GM23338 (cell line): ENCODE measurements around the gene TBL1XR1. TPM values are rescaled to one million over a fixed set of nuclear protein-coding genes. Genes with fewer than 3 reads are reported as not detected.

Source experiments
- ATAC-seq: fragments of 200-7000 bp; cut with Tn5 transposase; 3 replicates; pipeline ENCODE4 v1.9.1; 2020
- DNase-seq: peaks from one replicate; pipeline ENCODE4 v3.0.0-alpha.2; 2015; ENCODE audit warnings: low spot score
- H2AFZ ChIP-seq: fragments of 200-600 bp; sonication (generic); 2 replicates; pipeline ENCODE4 v1.8.0; 2016; ENCODE audit warnings: antibody characterized with exemption, mild to moderate bottlenecking, moderate library complexity
- H3F3A ChIP-seq: fragments of 200-600 bp; sonication (generic); replicated peaks from 2 replicates; pipeline ENCODE4 v1.8.0; 2017; ENCODE audit warnings: antibody characterized with exemption, mixed run types, low read depth
- H3K27ac ChIP-seq: fragments of 200-600 bp; sonication (generic); 2 replicates; pipeline ENCODE4 v1.6.1; 2016; ENCODE audit warnings: low read depth
- H3K27me3 ChIP-seq: fragments of 200-600 bp; sonication (generic); 2 replicates; pipeline ENCODE4 v1.8.0; 2016; ENCODE audit warnings: mild to moderate bottlenecking, mixed run types, moderate library complexity; ENCODE audit not compliant: insufficient read depth
- H3K36me3 ChIP-seq: fragments of 200-600 bp; sonication (generic); 2 replicates; pipeline ENCODE4 v1.8.0; 2016; ENCODE audit warnings: mild to moderate bottlenecking; ENCODE audit not compliant: insufficient read depth
- H3K4me1 ChIP-seq: fragments of 200-600 bp; sonication (generic); 2 replicates; pipeline ENCODE4 v1.8.0; 2016; ENCODE audit warnings: mild to moderate bottlenecking, moderate library complexity; ENCODE audit not compliant: insufficient read depth
- H3K4me2 ChIP-seq: fragments of 200-600 bp; sonication (generic); 2 replicates; pipeline ENCODE4 v1.7.1; 2017; ENCODE audit warnings: mixed run types
- H3K4me3 ChIP-seq: fragments of 200-600 bp; sonication (generic); 2 replicates; pipeline ENCODE4 v1.6.1; 2016; ENCODE audit warnings: mixed run types
- H3K79me2 ChIP-seq: fragments of 200-600 bp; sonication (generic); replicated peaks from 2 replicates; pipeline ENCODE4 v1.8.0; 2017; ENCODE audit warnings: mild to moderate bottlenecking; ENCODE audit not compliant: insufficient read depth
- H3K9me2 ChIP-seq: fragments of 200-600 bp; sonication (generic); 2 replicates; pipeline ENCODE4 v1.8.0; 2017; ENCODE audit not compliant: insufficient read depth
- H4K20me1 ChIP-seq: fragments of 200-600 bp; sonication (generic); replicated peaks from 2 replicates; pipeline ENCODE4 v1.8.0; 2017; ENCODE audit warnings: mild to moderate bottlenecking; ENCODE audit not compliant: insufficient read depth
- H3K27ac Mint-ChIP-seq: 2 replicates; pipeline ENCODE4 v1.8.0; 2020; ENCODE audit warnings: inconsistent platforms, mild to moderate bottlenecking, moderate library complexity, mixed read lengths
- H3K27me3 Mint-ChIP-seq: 3 replicates; pipeline ENCODE4 v1.8.0; 2022; ENCODE audit warnings: low read depth, mild to moderate bottlenecking, moderate library complexity, mixed read lengths, inconsistent platforms; ENCODE audit not compliant: insufficient read depth, poor library complexity
- H3K36me3 Mint-ChIP-seq: 3 replicates; pipeline ENCODE4 v1.8.0; 2021; ENCODE audit warnings: low read depth, mild to moderate bottlenecking, inconsistent platforms, moderate library complexity, mixed read lengths
- H3K4me1 Mint-ChIP-seq: 3 replicates; pipeline ENCODE4 v1.8.0; 2020; ENCODE audit warnings: mild to moderate bottlenecking, inconsistent platforms, mixed read lengths
- H3K4me3 Mint-ChIP-seq: 3 replicates; pipeline ENCODE4 v1.8.0; 2021; ENCODE audit warnings: moderate library complexity, mild to moderate bottlenecking, inconsistent platforms, mixed read lengths
- H3K9me3 Mint-ChIP-seq: 3 replicates; pipeline ENCODE4 v1.8.0; 2020; ENCODE audit warnings: moderate library complexity, mild to moderate bottlenecking, inconsistent platforms, mixed read lengths
- CREB1 ChIP-seq: fragments of 250-450 bp; sonication (Bioruptor Pico); IDR thresholded peaks from 2 replicates; pipeline ENCODE4 v1.5.0; 2020; ENCODE audit warnings: low read depth, mild to moderate bottlenecking, moderate library complexity
- EZH2 ChIP-seq: fragments of 200-600 bp; sonication (generic); IDR thresholded peaks from one replicate; pipeline ENCODE4 v1.8.0; 2017; ENCODE audit warnings: antibody characterized with exemption, mild to moderate bottlenecking, low read depth; ENCODE audit not compliant: unreplicated experiment
- EZH2phosphoT487 ChIP-seq: fragments of 200-600 bp; sonication (generic); IDR thresholded peaks from one replicate; pipeline ENCODE4 v1.8.1; 2018; ENCODE audit warnings: antibody characterized with exemption; ENCODE audit not compliant: unreplicated experiment
- POLR2AphosphoS5 ChIP-seq: IDR thresholded peaks from 2 replicates; pipeline ENCODE4 v1.6.1; 2016; ENCODE audit warnings: antibody characterized with exemption, low read depth
- STAT1 ChIP-seq: IDR thresholded peaks from one replicate; pipeline ENCODE4 v1.6.1; 2016; ENCODE audit warnings: antibody characterized with exemption; ENCODE audit not compliant: unreplicated experiment
- ZNF114 ChIP-seq: fragments of 250-450 bp; sonication (Bioruptor Pico); IDR thresholded peaks from 2 replicates; pipeline ENCODE4 v1.5.0; 2020; ENCODE audit warnings: mild to moderate bottlenecking, moderate library complexity
- ZNF331 ChIP-seq: fragments of 250-450 bp; sonication (Bioruptor Pico); IDR thresholded peaks from 2 replicates; pipeline ENCODE4 v1.5.0; 2020; ENCODE audit warnings: low read depth, mild to moderate bottlenecking, moderate library complexity
- polyA plus RNA-seq: library from polyadenylated mRNA; unstranded; fragments of >200 nt; fragmentation: Nextera tagmentation; extraction: Ambion mirVana; gene quantifications from 2 replicates; pipeline ENCODE4 v1.2.1, GENCODE V29; 2016
- total RNA-seq: library from RNA; depleted of rRNA; stranded (reverse); fragments of >200 nt; shearing (Covaris generic); gene quantifications from 2 replicates; pipeline ENCODE4 v1.2.3, GENCODE V29; 2014
- TF ChIP-seq, protein P1 (sequence below), 2 experiments: fragments of 200-600 bp in 1 of 2; sonication (generic) in 1 of 2; conservative IDR thresholded peaks; 2 replicates each; pipeline versions ENCODE4 v1.5.1 to v1.6.1; 2016 to 2017; ENCODE audit warnings: antibody characterized with exemption in 2 of 2, low read depth in 2 of 2, mild to moderate bottlenecking in 2 of 2, moderate library complexity in 1 of 2

TBL1XR1 gene
- total and polyA plus RNA-seq, 2 experiments from 2014 or later, result 49.6 to 122 TPM

DNA sequence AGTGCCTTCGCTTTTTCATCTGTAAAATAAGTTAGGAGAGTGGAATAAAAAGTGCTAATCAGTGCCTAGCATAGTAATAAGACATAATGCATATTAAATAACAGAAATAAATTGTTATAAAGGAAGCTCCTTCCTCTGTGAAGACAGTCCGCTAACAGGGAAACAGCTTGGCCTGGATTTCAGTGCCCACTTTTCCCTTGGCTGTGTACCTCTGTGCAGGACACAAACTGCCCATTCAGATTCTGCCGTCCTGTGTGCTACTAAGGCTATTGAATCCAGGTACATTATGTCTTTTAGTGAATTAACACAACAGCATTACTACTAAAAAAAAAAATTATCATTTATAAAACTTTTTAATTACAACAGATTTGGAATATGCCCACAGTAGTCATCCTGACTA is 90.7 kb downstream of the TBL1XR1 start (continued):
- no peak for TF ChIP-seq ZNF331 (CRISPR knock-in tag)
- TF ChIP-seq EZH2, result no peak
- TF ChIP-seq STAT1, result no peak

DNA sequence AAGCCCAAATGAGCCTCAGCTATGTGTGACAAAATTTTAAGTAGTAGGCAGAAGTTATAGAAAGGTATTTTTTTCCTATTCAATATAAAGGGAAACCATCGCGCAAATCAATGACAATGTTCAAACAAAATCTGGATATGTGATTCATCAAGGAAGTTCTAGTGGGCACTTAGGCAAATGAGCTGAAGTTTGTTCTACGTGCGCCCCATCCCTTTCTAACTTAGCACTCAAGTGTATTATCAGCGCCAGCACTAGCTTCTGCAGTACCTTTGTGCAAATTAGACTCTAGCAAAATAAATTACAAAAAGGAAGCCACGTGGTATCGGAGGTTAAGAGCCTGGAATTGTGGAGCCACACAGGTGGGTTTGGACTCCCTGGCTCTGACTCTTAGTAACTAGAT is 91.1 kb downstream of the TBL1XR1 start:
- Mint-ChIP-seq H3K36me3 (no peaks in the 10 kb centered on the region), H3K4me3 (no peak overlapping the region; the same call in 2 of the 3 replicates), H3K4me1 (peaks cover 68% of the 10 kb centered on the region), H3K27me3 (peaks cover 3% of the 10 kb centered on the region), H3K9me3 (no peaks in the 10 kb centered on the region), H3K27ac (peak overlapping the region; percentile 28; the same call in 1 of the 2 replicates)
- ATAC-seq (no peak; the same call in 2 of the 3 replicates), DNase-seq (no peak)
- H4K20me1 ChIP-seq, result peaks cover 64% of the 10 kb centered on the region
- peaks cover 89% of the 10 kb centered on the region for H3K4me1 ChIP-seq
- H2AFZ ChIP-seq, result no peak overlapping the region
- no peaks in the 10 kb centered on the region for H3K27me3 ChIP-seq
- peaks cover 100% of the 10 kb centered on the region for H3K79me2 ChIP-seq
- peak overlapping the region; percentile 48 for H3K4me2 ChIP-seq
- no peaks in the 10 kb centered on the region for H3F3A ChIP-seq
- peak overlapping the region; percentile 28; the same call in 1 of the 2 replicates for H3K27ac ChIP-seq
- no peak for TF ChIP-seq STAT1
- no peaks in the 10 kb centered on the region for H3K9me2 ChIP-seq
- no peak overlapping the region for H3K4me3 ChIP-seq
- no peaks in the 10 kb centered on the region for H3K36me3 ChIP-seq

DNA sequence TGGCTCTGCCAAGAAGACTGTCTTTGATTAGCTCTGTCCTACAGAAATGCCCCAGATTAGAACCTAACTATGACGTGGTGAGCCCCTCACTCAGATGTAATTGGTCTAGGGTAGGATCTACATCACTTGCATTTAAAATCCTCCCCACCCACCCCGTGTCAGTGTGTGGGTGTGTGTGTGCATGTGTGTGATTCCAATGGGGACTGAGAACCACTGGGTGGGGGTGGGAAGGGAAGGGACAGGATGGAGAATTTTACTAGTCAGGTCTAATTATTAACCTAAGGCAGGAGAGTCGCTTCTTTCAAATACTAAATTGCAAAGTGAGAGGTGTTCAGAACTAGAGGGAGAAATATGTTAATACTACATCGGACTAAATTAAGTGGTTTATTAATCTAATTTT is 91.7 kb downstream of the TBL1XR1 start:
- Histone ChIP-seq H3K27me3 (no peaks in the 10 kb centered on the region), H4K20me1 (peaks cover 59% of the 10 kb centered on the region), H3K79me2 (peaks cover 100% of the 10 kb centered on the region), H3K27ac (0 out of 2 replicates have a peak overlapping the region, but pooled peaks have one; percentile 28), H3F3A (no peaks in the 10 kb centered on the region), H3K4me2 (peak overlapping the region; percentile 48), H2AFZ (no peak overlapping the region), H3K4me1 (peaks cover 83% of the 10 kb centered on the region), H3K9me2 (no peaks in the 10 kb centered on the region), H3K4me3 (no peak overlapping the region), H3K36me3 (no peaks in the 10 kb centered on the region)
- peak; percentile 23; the same call in 1 of the 3 replicates for ATAC-seq
- H3K27me3 Mint-ChIP-seq, result peaks cover 2% of the 10 kb centered on the region
- TF ChIP-seq, protein P1, sequence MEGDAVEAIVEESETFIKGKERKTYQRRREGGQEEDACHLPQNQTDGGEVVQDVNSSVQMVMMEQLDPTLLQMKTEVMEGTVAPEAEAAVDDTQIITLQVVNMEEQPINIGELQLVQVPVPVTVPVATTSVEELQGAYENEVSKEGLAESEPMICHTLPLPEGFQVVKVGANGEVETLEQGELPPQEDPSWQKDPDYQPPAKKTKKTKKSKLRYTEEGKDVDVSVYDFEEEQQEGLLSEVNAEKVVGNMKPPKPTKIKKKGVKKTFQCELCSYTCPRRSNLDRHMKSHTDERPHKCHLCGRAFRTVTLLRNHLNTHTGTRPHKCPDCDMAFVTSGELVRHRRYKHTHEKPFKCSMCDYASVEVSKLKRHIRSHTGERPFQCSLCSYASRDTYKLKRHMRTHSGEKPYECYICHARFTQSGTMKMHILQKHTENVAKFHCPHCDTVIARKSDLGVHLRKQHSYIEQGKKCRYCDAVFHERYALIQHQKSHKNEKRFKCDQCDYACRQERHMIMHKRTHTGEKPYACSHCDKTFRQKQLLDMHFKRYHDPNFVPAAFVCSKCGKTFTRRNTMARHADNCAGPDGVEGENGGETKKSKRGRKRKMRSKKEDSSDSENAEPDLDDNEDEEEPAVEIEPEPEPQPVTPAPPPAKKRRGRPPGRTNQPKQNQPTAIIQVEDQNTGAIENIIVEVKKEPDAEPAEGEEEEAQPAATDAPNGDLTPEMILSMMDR (conservative IDR thresholded peaks at IDR 0.05; ENCODE audit: low read depth in 2 of 2), result no peak
- TF ChIP-seq EZH2phosphoT487 (no peak), ZNF114 (CRISPR knock-in tag) (no peak), STAT1 (no peak), POLR2AphosphoS5 (no peak), CREB1 (CRISPR knock-in tag) (no peak)
- H3K36me3 Mint-ChIP-seq, result no peaks in the 10 kb centered on the region
- DNase-seq, result no peak
- peaks cover 63% of the 10 kb centered on the region for H3K4me1 Mint-ChIP-seq
- H3K27ac Mint-ChIP-seq, result 0 out of 2 replicates have a peak overlapping the region, but pooled peaks have one; percentile 4
- no peaks in the 10 kb centered on the region for H3K9me3 Mint-ChIP-seq
- no peak overlapping the region for H3K4me3 Mint-ChIP-seq
